ENCODE results near the gene TRIM5. TPM values are rescaled to one million over a fixed set of nuclear protein-coding genes. Genes with fewer than 3 reads are reported as not detected.

TRIM5 gene
- total and polyA plus RNA-seq, 9 of the 15 experiments (the other 6 are each of a cell fraction or from before 2014, with no cell fraction given), result 7.7 to 20.8 (median 15.0) TPM

GRCh38 chr11:5705688-5706087 lies 20.8 kb upstream of the TRIM5 start:
- Histone ChIP-seq H3K27me3 (ENCODE audit: control insufficient read depth in 2 of 2, insufficient read depth in 2 of 2, low read length in 2 of 2) (peaks cover 3 to 8% of the 10 kb centered on the region in 2 experiments; a peak in 4 of 5 replicates), H3K9me3 (replicated peaks; ENCODE audit: control insufficient read depth, insufficient read depth, low read depth, low read length) (no peaks in the 10 kb centered on the region), H3K79me2 (ENCODE audit: control insufficient read depth, insufficient read depth, low read length) (no peaks in the 10 kb centered on the region), H3K27ac (ENCODE audit: extremely low read depth, low read depth, low read length) (no peak overlapping the region), H2AFZ (ENCODE audit: low read depth, low read length) (no peak overlapping the region), H4K20me1 (replicated peaks; ENCODE audit: control insufficient read depth, insufficient read depth, low read length) (no peaks in the 10 kb centered on the region), H3K4me2 (ENCODE audit: insufficient read depth, low read length) (no peak overlapping the region), H3K4me3 (no peak overlapping the region), H3K9ac (ENCODE audit: insufficient read depth in 1 of 2, low read depth in 2 of 2, low read length in 2 of 2) (no peak overlapping the region), H3K9me1 (ENCODE audit: control insufficient read depth, insufficient read depth, low read length) (no peaks in the 10 kb centered on the region), H3K4me1 (replicated peaks in 1 of 2; ENCODE audit: control insufficient read depth in 2 of 2, insufficient read depth in 2 of 2, low read length in 2 of 2) (no peaks in the 10 kb centered on the region), H3K36me3 (ENCODE audit: control insufficient read depth, insufficient read depth, low read length) (no peaks in the 10 kb centered on the region)
- 9% methylated on average over 4 of the region's 4 CpGs for WGBS (ENCODE audit: insufficient coverage, low coverage, missing lambda C conversion rate)
- in situ Hi-C loops (cut with MboI) (no loop called here), intact Hi-C loops (cut with micrococcal nuclease) (no loop called here)
- FAIRE-seq, result no peak
- ATAC-seq, result no peak
- no peak for DNase-seq (ENCODE audit: extremely low read depth in 1 of 4, low spot score in 3 of 4)
- BruUV-seq (replicated peaks), result no TSS peak
- POLR2A ChIA-PET, result interaction anchor here (0.7 to 1.4 kb wide), 2 partner anchors 15 to 85 kb away, joined by 3 to 5 read pairs; no protein-coding TSS in a partner anchor
- CTCF ChIA-PET (ENCODE audit: low intra/inter-chr PET ratio), result no interaction called here
- 0 out of 2 replicates have a peak, but pooled peaks have one; percentile 3 for TF ChIP-seq ZNF316 (IDR thresholded peaks at IDR 0.05)
- TF ChIP-seq POLR2B (IDR thresholded peaks at IDR 0.05; ENCODE audit: low read depth, partially characterized antibody), result no peak

- H3K4me3 ChIP-seq, result no peak overlapping the region
- TF ChIP-seq E2F4 (CRISPR knock-in tag; IDR thresholded peaks at IDR 0.05; ENCODE audit: low read depth), result no peak
- peak in 1 of 2 experiments; percentile 94 for TF ChIP-seq AFF1 (IDR thresholded peaks at IDR 0.05; ENCODE audit: low read depth in 1 of 2, partially characterized antibody in 2 of 2)
- intact Hi-C loops (cut with micrococcal nuclease), result no loop called here
- FAIRE-seq (no peak), ATAC-seq (no peak), DNase-seq (ENCODE audit: extremely low read depth in 1 of 4, low spot score in 3 of 4) (no peak)
- H2AFZ ChIP-seq (ENCODE audit: low read depth, low read length), result no peak overlapping the region
- BruUV-seq (replicated peaks), result no TSS peak
- peaks cover 2 to 3% of the 10 kb centered on the region in 2 experiments; a peak in 4 of 5 replicates for H3K27me3 ChIP-seq (ENCODE audit: control insufficient read depth in 2 of 2, insufficient read depth in 2 of 2, low read length in 2 of 2)
- H3K9me3 ChIP-seq (replicated peaks; ENCODE audit: control insufficient read depth, insufficient read depth, low read depth, low read length), result no peaks in the 10 kb centered on the region
- H3K27ac ChIP-seq (ENCODE audit: extremely low read depth, low read depth, low read length), result no peak overlapping the region
- H3K36me3 ChIP-seq (ENCODE audit: control insufficient read depth, insufficient read depth, low read length), result no peaks in the 10 kb centered on the region
- WGBS (ENCODE audit: insufficient coverage, low coverage, missing lambda C conversion rate), result 5% methylated on average over 2 of the region's 2 CpGs
- in situ Hi-C loops (cut with MboI), result no loop called here
- ChIA-PET POLR2A (interaction anchor here (0.8 to 1.4 kb wide), 2 partner anchors 13 to 24 kb away, joined by 3 to 5 read pairs; no protein-coding TSS in a partner anchor), CTCF (ENCODE audit: low intra/inter-chr PET ratio) (no interaction called here)
- H3K9ac ChIP-seq (ENCODE audit: insufficient read depth in 1 of 2, low read depth in 2 of 2, low read length in 2 of 2), result no peak overlapping the region
- H3K4me2 ChIP-seq (ENCODE audit: insufficient read depth, low read length), result no peak overlapping the region
- no peaks in the 10 kb centered on the region for H4K20me1 ChIP-seq (replicated peaks; ENCODE audit: control insufficient read depth, insufficient read depth, low read length)
- H3K9me1 ChIP-seq (ENCODE audit: control insufficient read depth, insufficient read depth, low read length), result no peaks in the 10 kb centered on the region
- H3K79me2 ChIP-seq (ENCODE audit: control insufficient read depth, insufficient read depth, low read length), result no peaks in the 10 kb centered on the region
- no peaks in the 10 kb centered on the region for H3K4me1 ChIP-seq (replicated peaks in 1 of 2; ENCODE audit: control insufficient read depth in 2 of 2, insufficient read depth in 2 of 2, low read length in 2 of 2)
These were observed 19.1 kb upstream of the TRIM5 start for GRCh38 chr11:5703741-5704536.

All from K562 (cell line).